Astrocyte (in vitro differentiated cells and primary cell): ENCODE measurements around the gene TEDDM1. TPM values are rescaled to one million over a fixed set of nuclear protein-coding genes. Genes with fewer than 3 reads are reported as not detected.

ENCODE experiments used
- DNase-seq: peaks from one replicate; pipeline ENCODE4 v3.0.0-alpha.2; 2010; ENCODE audit warnings: low read depth
- FAIRE-seq: peaks from 2 replicates; lab custom pipeline; 2011; peaks lifted over from hg19 to GRCh38; lab: Jason Lieb, UNC
- H2AFZ ChIP-seq: 2 replicates; pipeline ENCODE4 v1.6.0; 2012; ENCODE audit warnings: low read depth, low read length, inconsistent platforms
- H3K27ac ChIP-seq: 2 replicates; pipeline ENCODE4 v1.5.1; 2011; ENCODE audit warnings: low read depth, low read length, inconsistent platforms
- H3K27me3 ChIP-seq: 2 replicates; pipeline ENCODE4 v1.6.0; 2011; ENCODE audit warnings: low read length, inconsistent platforms; ENCODE audit not compliant: insufficient read depth
- H3K36me3 ChIP-seq: 2 replicates; pipeline ENCODE4 v1.5.1; 2011; ENCODE audit warnings: low read length, inconsistent platforms; ENCODE audit not compliant: insufficient read depth
- H3K4me1 ChIP-seq: 2 replicates; pipeline ENCODE4 v1.5.1; 2011; ENCODE audit warnings: low read length, inconsistent platforms; ENCODE audit not compliant: insufficient read depth
- H3K4me2 ChIP-seq: 2 replicates; pipeline ENCODE4 v1.6.0; 2012; ENCODE audit warnings: low read length, inconsistent platforms
- H3K4me3 ChIP-seq: 2 replicates; pipeline ENCODE4 v1.5.1; 2011; ENCODE audit warnings: low read depth, mild to moderate bottlenecking, low read length, inconsistent platforms; ENCODE audit not compliant: insufficient read depth
- H3K79me2 ChIP-seq: 2 replicates; pipeline ENCODE4 v1.6.0; 2012; ENCODE audit warnings: mild to moderate bottlenecking, low read length, inconsistent platforms; ENCODE audit not compliant: insufficient read depth
- H3K9ac ChIP-seq: 2 replicates; pipeline ENCODE4 v1.6.0; 2012; ENCODE audit warnings: mild to moderate bottlenecking, low read length, inconsistent platforms
- H3K9me3 ChIP-seq: 2 replicates; pipeline ENCODE4 v1.5.1; 2012; ENCODE audit warnings: low read depth, mild to moderate bottlenecking, low read length, inconsistent platforms; ENCODE audit not compliant: insufficient read depth
- H4K20me1 ChIP-seq: 2 replicates; pipeline ENCODE4 v1.6.0; 2012; ENCODE audit warnings: low read length, inconsistent platforms; ENCODE audit not compliant: insufficient read depth
- H3K27ac Mint-ChIP-seq: one replicate; pipeline ENCODE4 v1.8.0; 2021; ENCODE audit warnings: mild to moderate bottlenecking, mixed read lengths; ENCODE audit not compliant: unreplicated experiment
- H3K27me3 Mint-ChIP-seq: one replicate; pipeline ENCODE4 v1.8.0; 2021; ENCODE audit warnings: low read depth, mixed read lengths; ENCODE audit not compliant: unreplicated experiment
- H3K36me3 Mint-ChIP-seq: one replicate; pipeline ENCODE4 v1.8.0; 2021; ENCODE audit warnings: low read depth, mixed read lengths; ENCODE audit not compliant: unreplicated experiment
- H3K4me1 Mint-ChIP-seq: one replicate; pipeline ENCODE4 v1.8.0; 2021; ENCODE audit warnings: low read depth, mixed read lengths; ENCODE audit not compliant: unreplicated experiment
- H3K4me3 Mint-ChIP-seq: one replicate; pipeline ENCODE4 v1.8.0; 2021; ENCODE audit warnings: mild to moderate bottlenecking, moderate library complexity, mixed read lengths; ENCODE audit not compliant: unreplicated experiment
- H3K9me3 Mint-ChIP-seq: one replicate; pipeline ENCODE4 v1.8.0; 2021; ENCODE audit warnings: mild to moderate bottlenecking, mixed read lengths; ENCODE audit not compliant: unreplicated experiment
- CTCF ChIP-seq: IDR thresholded peaks from 2 replicates; pipeline ENCODE4 v1.5.1; 2011; ENCODE audit warnings: low read depth, mild to moderate bottlenecking, inconsistent platforms, low read length, moderate library complexity; ENCODE audit not compliant: insufficient read depth
- EZH2 ChIP-seq: IDR thresholded peaks from 2 replicates; pipeline ENCODE4 v1.6.1; 2012; ENCODE audit warnings: mild to moderate bottlenecking, low read length, inconsistent platforms; ENCODE audit not compliant: insufficient read depth
- total RNA-seq: library from RNA; stranded (reverse); gene quantifications from 2 replicates; pipeline ENCODE4 v1.2.1, GENCODE V29; 2021

TEDDM1 gene
- total RNA-seq, 1 donor from 2014 or later: not detected

- H3K27me3 Mint-ChIP-seq: peaks cover 16% of the 10 kb centered on the region
- H3K4me2 ChIP-seq: no peak overlapping the region
- no peak overlapping the region for H2AFZ ChIP-seq
- H3K27ac Mint-ChIP-seq: no peak overlapping the region
- no peak overlapping the region for H3K9ac ChIP-seq
- H3K36me3 ChIP-seq: no peaks in the 10 kb centered on the region
- DNase-seq: no peak
- no peaks in the 10 kb centered on the region for H3K4me1 ChIP-seq
- H3K27ac ChIP-seq: no peak overlapping the region
- peaks cover 8% of the 10 kb centered on the region for H3K27me3 ChIP-seq
- TF ChIP-seq CTCF (no peak), EZH2 (no peak)
- H3K4me3 ChIP-seq: no peak overlapping the region
- peaks cover 8% of the 10 kb centered on the region for H3K4me1 Mint-ChIP-seq
- H3K9me3 ChIP-seq: no peaks in the 10 kb centered on the region
- H3K4me3 Mint-ChIP-seq: no peak overlapping the region
- H3K79me2 ChIP-seq: no peaks in the 10 kb centered on the region
- H3K9me3 Mint-ChIP-seq: peaks cover 4% of the 10 kb centered on the region
- FAIRE-seq: no peak
- no peaks in the 10 kb centered on the region for H3K36me3 Mint-ChIP-seq
- no peaks in the 10 kb centered on the region for H4K20me1 ChIP-seq
These were observed 13.0 kb upstream of the TEDDM1 start for GRCh38 chr1:182413486-182413885.

- H3K9ac ChIP-seq: no peak overlapping the region
- H3K27me3 Mint-ChIP-seq: peaks cover 12% of the 10 kb centered on the region
- H3K4me3 Mint-ChIP-seq: no peak overlapping the region
- H3K9me3 ChIP-seq: no peaks in the 10 kb centered on the region
- H3K27me3 ChIP-seq: peaks cover 4% of the 10 kb centered on the region
- H3K4me2 ChIP-seq: no peak overlapping the region
- no peaks in the 10 kb centered on the region for H4K20me1 ChIP-seq
- H3K4me1 ChIP-seq: no peaks in the 10 kb centered on the region
- DNase-seq (no peak), FAIRE-seq (no peak)
- H2AFZ ChIP-seq: no peak overlapping the region
- H3K79me2 ChIP-seq: no peaks in the 10 kb centered on the region
- peaks cover 4% of the 10 kb centered on the region for H3K9me3 Mint-ChIP-seq
- no peak overlapping the region for H3K27ac ChIP-seq
- H3K36me3 Mint-ChIP-seq: no peaks in the 10 kb centered on the region
- peaks cover 6% of the 10 kb centered on the region for H3K4me1 Mint-ChIP-seq
- H3K4me3 ChIP-seq: no peak overlapping the region
- no peaks in the 10 kb centered on the region for H3K36me3 ChIP-seq
- TF ChIP-seq EZH2 (no peak), CTCF (no peak)
- no peak overlapping the region for H3K27ac Mint-ChIP-seq
These were observed 10.3 kb upstream of the TEDDM1 start for GRCh38 chr1:182410620-182411273.

GRCh38 chr1:182410138-182410537 is 9.7 kb upstream of the TEDDM1 start:
- DNase-seq (no peak), FAIRE-seq (no peak)
- Mint-ChIP-seq H3K4me1 (peaks cover 4% of the 10 kb centered on the region), H3K27ac (no peak overlapping the region), H3K9me3 (peaks cover 4% of the 10 kb centered on the region), H3K27me3 (peaks cover 11% of the 10 kb centered on the region), H3K36me3 (no peaks in the 10 kb centered on the region), H3K4me3 (no peak overlapping the region)
- no peaks in the 10 kb centered on the region for H3K4me1 ChIP-seq
- no peaks in the 10 kb centered on the region for H3K36me3 ChIP-seq
- no peaks in the 10 kb centered on the region for H3K79me2 ChIP-seq
- H3K9me3 ChIP-seq: no peaks in the 10 kb centered on the region
- peaks cover 3% of the 10 kb centered on the region for H3K27me3 ChIP-seq
- H2AFZ ChIP-seq: no peak overlapping the region
- no peak overlapping the region for H3K4me3 ChIP-seq
- H3K9ac ChIP-seq: no peak overlapping the region
- no peaks in the 10 kb centered on the region for H4K20me1 ChIP-seq
- H3K27ac ChIP-seq: no peak overlapping the region
- TF ChIP-seq CTCF: no peak
- no peak overlapping the region for H3K4me2 ChIP-seq
